ENCODE results near the gene ABHD4.

ABHD4 gene

DNA sequence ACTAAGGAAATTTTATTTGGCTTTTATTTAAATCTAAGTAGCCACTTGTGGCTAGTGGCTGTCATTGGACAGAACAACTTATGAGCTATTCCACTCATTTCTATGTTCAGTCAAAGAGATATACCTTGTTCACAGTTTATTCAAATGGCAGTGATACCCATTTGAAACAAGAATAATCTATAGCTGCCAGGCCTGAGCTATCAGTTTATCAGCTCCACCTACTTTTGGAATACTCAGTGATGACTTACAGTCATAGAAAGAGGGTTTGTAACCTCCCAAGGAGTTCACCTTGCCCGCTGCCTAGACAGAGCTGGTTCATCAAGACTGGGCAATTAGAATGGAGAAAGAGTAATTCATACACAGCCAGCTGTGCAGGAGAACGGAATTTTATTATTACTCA is 4.5 kb upstream of the ABHD4 start:
- H3K36me3 ChIP-seq (ENCODE audit: insufficient read depth, low read length): no peaks in the 10 kb centered on the region
- H3K4me3 ChIP-seq: no peak overlapping the region
- DNase-seq (ENCODE audit: low read depth, low spot score): no peak
- H3K9me3 ChIP-seq (ENCODE audit: low read depth, low read length): no peaks in the 10 kb centered on the region
- no peak for TF ChIP-seq FOXP2 (optimal IDR thresholded peaks at IDR 0.05; ENCODE audit: control extremely low read depth, extremely low read length, insufficient read depth)
- TF ChIP-seq POLR2AphosphoS5 (IDR thresholded peaks at IDR 0.05; ENCODE audit: borderline replicate concordance, low read depth, low read length): no peak
- TF ChIP-seq EZH2 (IDR thresholded peaks at IDR 0.05): no peak
- H3K27ac ChIP-seq: no peak overlapping the region
- H3K9ac ChIP-seq (ENCODE audit: insufficient read length): no peak overlapping the region

DNA sequence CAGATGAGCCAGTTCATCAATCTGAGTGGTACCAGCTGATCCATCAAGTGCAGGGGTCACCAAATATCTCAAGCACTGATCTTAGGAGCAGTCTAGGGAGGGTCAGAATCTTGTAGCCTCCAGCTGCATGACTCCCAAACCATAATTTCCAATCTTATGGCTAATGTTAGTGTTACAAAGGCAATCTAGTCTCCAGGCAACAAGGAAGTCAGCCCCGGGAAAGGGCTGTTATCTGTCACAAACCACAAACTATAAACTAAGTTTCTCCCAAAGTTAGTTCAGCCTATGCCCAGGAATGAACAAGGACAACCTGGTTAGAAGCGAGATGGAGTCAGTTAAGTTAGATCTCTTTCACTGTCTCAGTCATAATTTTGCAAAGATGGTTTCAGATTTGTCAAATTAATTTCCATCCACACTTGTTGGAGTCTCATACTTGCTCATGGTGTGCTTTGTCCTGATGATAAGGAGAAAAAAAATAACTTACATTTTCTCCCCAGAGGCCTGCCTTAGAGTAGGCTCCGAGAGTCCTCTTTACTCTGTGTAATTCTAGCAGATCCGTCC is 3.9 kb upstream of the ABHD4 start:
- no peak overlapping the region for H3K9ac ChIP-seq (ENCODE audit: insufficient read length)
- no peak overlapping the region for H3K27ac ChIP-seq
- H3K4me3 ChIP-seq: no peak overlapping the region
- TF ChIP-seq FOXP2 (optimal IDR thresholded peaks at IDR 0.05; ENCODE audit: control extremely low read depth, extremely low read length, insufficient read depth) (no peak), POLR2AphosphoS5 (IDR thresholded peaks at IDR 0.05; ENCODE audit: borderline replicate concordance, low read depth, low read length) (no peak), EZH2 (IDR thresholded peaks at IDR 0.05) (no peak)
- no peaks in the 10 kb centered on the region for H3K36me3 ChIP-seq (ENCODE audit: insufficient read depth, low read length)
- no peaks in the 10 kb centered on the region for H3K9me3 ChIP-seq (ENCODE audit: low read depth, low read length)
- no peak for DNase-seq (ENCODE audit: low read depth, low spot score)

DNA sequence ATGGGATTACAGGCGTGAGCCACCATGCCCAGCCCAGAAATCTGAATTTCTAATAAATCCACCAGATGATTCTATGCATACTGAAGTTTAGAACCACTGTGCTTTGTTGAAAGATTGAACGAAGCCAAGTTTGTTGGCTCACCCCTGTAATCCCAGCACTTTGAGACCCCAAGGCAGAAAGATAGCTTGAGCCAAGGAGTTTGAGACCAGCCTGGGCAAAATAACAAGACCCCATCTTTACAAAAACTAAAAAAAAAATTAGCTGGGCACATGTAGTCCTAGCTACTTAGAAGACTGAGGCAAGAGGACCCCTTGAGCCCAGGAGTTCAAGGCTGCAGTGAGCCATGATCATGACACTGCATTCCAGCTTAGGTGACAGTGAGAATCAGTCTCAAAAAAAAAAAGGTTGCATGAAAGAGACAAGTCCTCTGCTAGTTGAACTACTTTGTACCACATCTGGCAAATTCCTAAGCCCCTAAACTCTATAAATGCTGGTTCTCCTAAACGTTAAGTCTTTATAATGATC is 1.7 kb upstream of the ABHD4 start:
- H3K27ac ChIP-seq: no peak overlapping the region
- no peak overlapping the region for H3K9ac ChIP-seq (ENCODE audit: insufficient read length)
- no peak for DNase-seq (ENCODE audit: low read depth, low spot score)
- no peaks in the 10 kb centered on the region for H3K9me3 ChIP-seq (ENCODE audit: low read depth, low read length)
- no peak overlapping the region for H3K4me3 ChIP-seq
- TF ChIP-seq FOXP2 (optimal IDR thresholded peaks at IDR 0.05; ENCODE audit: control extremely low read depth, extremely low read length, insufficient read depth) (no peak), EZH2 (IDR thresholded peaks at IDR 0.05) (no peak), POLR2AphosphoS5 (IDR thresholded peaks at IDR 0.05; ENCODE audit: borderline replicate concordance, low read depth, low read length) (no peak)
- no peaks in the 10 kb centered on the region; the same call in 1 of the 2 replicates for H3K36me3 ChIP-seq (ENCODE audit: insufficient read depth, low read length)

DNA sequence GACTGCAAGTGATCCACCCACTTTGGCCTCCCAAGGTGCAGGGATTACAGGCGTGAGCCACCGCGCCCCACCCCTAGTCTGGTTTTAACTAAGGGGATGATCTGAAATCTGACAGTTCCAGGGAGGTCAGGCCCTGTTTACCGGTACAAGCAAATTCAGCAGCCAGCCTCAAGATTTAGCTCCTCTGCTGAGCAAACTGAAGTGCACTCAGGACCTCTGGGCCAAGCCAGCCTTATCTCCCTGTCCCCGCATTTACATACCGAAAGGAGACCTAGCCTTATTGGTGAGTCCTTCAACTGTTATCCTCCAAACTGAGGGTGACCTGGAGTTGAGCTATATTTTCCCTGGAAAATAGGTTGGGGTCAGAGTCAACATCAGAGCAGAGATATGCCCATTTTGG is 835 bp upstream of the ABHD4 start:
- TF ChIP-seq POLR2AphosphoS5 (IDR thresholded peaks at IDR 0.05; ENCODE audit: borderline replicate concordance, low read depth, low read length) (no peak), FOXP2 (optimal IDR thresholded peaks at IDR 0.05; ENCODE audit: control extremely low read depth, extremely low read length, insufficient read depth) (no peak), EZH2 (IDR thresholded peaks at IDR 0.05) (no peak)
- Histone ChIP-seq H3K4me3 (no peak overlapping the region), H3K36me3 (ENCODE audit: insufficient read depth, low read length) (peaks cover 5% of the 10 kb centered on the region; the same call in 1 of the 2 replicates), H3K27ac (no peak overlapping the region), H3K9me3 (ENCODE audit: low read depth, low read length) (no peaks in the 10 kb centered on the region), H3K9ac (ENCODE audit: insufficient read length) (no peak overlapping the region)
- DNase-seq (ENCODE audit: low read depth, low spot score): no peak

DNA sequence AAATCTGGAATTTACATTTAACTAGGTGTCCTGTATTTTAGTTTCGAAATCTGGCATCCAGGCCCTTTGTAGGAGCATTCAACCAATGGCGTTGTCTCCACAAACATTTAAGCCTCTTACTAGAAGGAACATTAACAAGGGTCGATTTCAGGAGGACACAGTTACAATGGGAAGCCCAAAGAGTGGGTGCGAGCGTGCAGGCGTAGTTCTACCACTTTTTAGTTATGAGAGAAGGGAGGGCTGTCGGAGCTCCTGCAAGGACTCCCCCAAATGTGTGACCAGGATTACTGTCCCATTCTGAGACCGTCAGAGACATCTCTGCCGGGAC is 365 bp upstream of the ABHD4 start:
- no peak overlapping the region for H3K27ac ChIP-seq
- no peaks in the 10 kb centered on the region for H3K9me3 ChIP-seq (ENCODE audit: low read depth, low read length)
- H3K4me3 ChIP-seq: peak overlapping the region; percentile 95
- H3K36me3 ChIP-seq (ENCODE audit: insufficient read depth, low read length): peaks cover 9% of the 10 kb centered on the region; the same call in 1 of the 2 replicates
- no peak for DNase-seq (ENCODE audit: low read depth, low spot score)
- TF ChIP-seq EZH2 (IDR thresholded peaks at IDR 0.05) (no peak), POLR2AphosphoS5 (IDR thresholded peaks at IDR 0.05; ENCODE audit: borderline replicate concordance, low read depth, low read length) (no peak), FOXP2 (optimal IDR thresholded peaks at IDR 0.05; ENCODE audit: control extremely low read depth, extremely low read length, insufficient read depth) (no peak)
- peak overlapping the region; percentile 85 for H3K9ac ChIP-seq (ENCODE audit: insufficient read length)

DNA sequence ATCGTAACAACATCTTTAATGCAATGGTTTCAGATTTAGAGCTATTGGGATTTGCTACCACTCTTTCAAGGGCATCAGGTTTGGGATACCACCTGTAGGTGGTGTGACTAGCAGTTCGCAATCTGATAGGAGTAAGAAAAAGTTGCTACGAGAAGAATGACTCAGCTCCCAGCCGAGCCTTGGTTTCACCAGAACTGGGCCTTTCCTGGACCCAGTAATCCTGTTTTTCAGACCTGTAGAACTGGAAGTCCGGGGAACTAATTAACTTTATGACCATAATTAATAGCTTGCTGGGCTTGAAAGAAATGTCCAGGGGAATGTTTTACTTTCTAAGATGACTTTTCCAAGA is 770 bp downstream of the ABHD4 start:
- DNase-seq (ENCODE audit: low read depth, low spot score): no peak
- Histone ChIP-seq H3K4me3 (peak overlapping the region; percentile 95), H3K9ac (ENCODE audit: insufficient read length) (peak overlapping the region; percentile 85), H3K36me3 (ENCODE audit: insufficient read depth, low read length) (peaks cover 14% of the 10 kb centered on the region; the same call in 1 of the 2 replicates), H3K9me3 (ENCODE audit: low read depth, low read length) (no peaks in the 10 kb centered on the region), H3K27ac (no peak overlapping the region)
- no peak for TF ChIP-seq POLR2AphosphoS5 (IDR thresholded peaks at IDR 0.05; ENCODE audit: borderline replicate concordance, low read depth, low read length)
- no peak for TF ChIP-seq FOXP2 (optimal IDR thresholded peaks at IDR 0.05; ENCODE audit: control extremely low read depth, extremely low read length, insufficient read depth)
- no peak for TF ChIP-seq EZH2 (IDR thresholded peaks at IDR 0.05)

DNA sequence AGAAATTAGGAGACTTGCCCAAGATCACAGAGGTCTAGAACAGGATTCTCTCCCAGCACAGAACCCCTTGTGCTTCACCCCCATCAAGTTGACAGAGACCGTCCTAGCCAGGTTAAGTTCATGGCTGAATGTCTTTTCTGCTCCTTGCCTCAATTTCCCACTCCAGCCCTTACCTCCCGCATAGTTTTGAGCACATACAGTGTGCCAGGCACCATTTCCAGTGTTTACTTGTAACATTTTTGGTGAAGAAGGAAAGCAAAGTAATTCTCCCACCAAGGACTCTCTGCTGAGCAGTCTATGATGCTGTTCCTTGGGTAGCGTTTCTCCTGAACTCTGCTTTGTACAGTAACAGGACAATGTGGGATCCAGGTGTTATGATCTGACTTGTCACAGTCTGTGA is 1.2 kb downstream of the ABHD4 start:
- Histone ChIP-seq H3K9ac (ENCODE audit: insufficient read length) (peak overlapping the region; percentile 85), H3K4me3 (peak overlapping the region; percentile 95), H3K27ac (no peak overlapping the region)

DNA sequence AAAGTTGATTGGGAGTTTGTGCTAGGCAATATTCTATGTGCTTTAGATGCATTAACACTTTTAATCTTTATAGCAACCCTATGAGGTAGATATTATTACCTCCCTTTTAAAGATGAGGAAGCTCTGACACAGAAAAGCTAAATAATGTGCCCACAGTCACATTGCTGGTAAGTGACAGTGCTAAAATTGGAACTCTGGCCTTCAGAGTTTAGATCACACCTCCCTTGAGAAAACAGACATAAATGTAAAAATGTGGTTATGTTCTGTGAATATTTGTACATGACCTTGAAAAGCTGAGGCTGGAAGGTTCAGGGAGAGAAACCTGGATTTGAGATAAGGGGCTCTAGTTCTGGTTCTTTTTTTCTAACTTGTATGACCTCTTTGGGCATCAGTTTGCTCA is 1.9 kb downstream of the ABHD4 start:
- TF ChIP-seq EZH2 (IDR thresholded peaks at IDR 0.05) (no peak), FOXP2 (optimal IDR thresholded peaks at IDR 0.05; ENCODE audit: control extremely low read depth, extremely low read length, insufficient read depth) (no peak), POLR2AphosphoS5 (IDR thresholded peaks at IDR 0.05; ENCODE audit: borderline replicate concordance, low read depth, low read length) (no peak)
- Histone ChIP-seq H3K9me3 (ENCODE audit: low read depth, low read length) (no peaks in the 10 kb centered on the region), H3K9ac (ENCODE audit: insufficient read length) (no peak overlapping the region), H3K36me3 (ENCODE audit: insufficient read depth, low read length) (peaks cover 18% of the 10 kb centered on the region; the same call in 1 of the 2 replicates), H3K4me3 (0 out of 2 replicates have a peak overlapping the region, but pooled peaks have one; percentile 3), H3K27ac (no peak overlapping the region)
- no peak for DNase-seq (ENCODE audit: low read depth, low spot score)

More for the DNA sequence above, 1.2 kb downstream of the ABHD4 start:
- TF ChIP-seq EZH2 (IDR thresholded peaks at IDR 0.05) (no peak), FOXP2 (optimal IDR thresholded peaks at IDR 0.05; ENCODE audit: control extremely low read depth, extremely low read length, insufficient read depth) (no peak), POLR2AphosphoS5 (IDR thresholded peaks at IDR 0.05; ENCODE audit: borderline replicate concordance, low read depth, low read length) (no peak)
- H3K36me3 ChIP-seq (ENCODE audit: insufficient read depth, low read length): peaks cover 14% of the 10 kb centered on the region; the same call in 1 of the 2 replicates
- no peak for DNase-seq (ENCODE audit: low read depth, low spot score)
- H3K9me3 ChIP-seq (ENCODE audit: low read depth, low read length): no peaks in the 10 kb centered on the region

DNA sequence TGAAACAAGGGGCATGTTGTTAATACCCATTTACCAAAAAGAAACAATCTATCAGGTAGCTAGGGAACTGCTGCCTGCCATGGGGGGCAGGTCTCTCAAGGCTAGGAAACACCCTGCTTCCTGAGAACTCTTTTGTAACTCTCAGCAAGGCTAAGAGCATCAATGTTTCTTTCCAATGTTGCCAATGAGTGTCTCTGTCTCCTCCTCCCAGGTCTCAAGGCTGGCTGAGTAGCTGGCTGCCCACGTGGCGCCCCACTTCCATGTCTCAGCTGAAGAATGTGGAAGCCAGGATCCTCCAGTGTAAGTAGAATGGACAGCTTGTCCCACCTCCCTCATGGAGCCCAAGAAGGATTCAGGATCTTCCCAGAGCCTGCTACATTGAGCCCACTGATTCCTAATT is 3.4 kb downstream of the ABHD4 start:
- Histone ChIP-seq H3K9ac (ENCODE audit: insufficient read length) (no peak overlapping the region), H3K4me3 (no peak overlapping the region), H3K36me3 (ENCODE audit: insufficient read depth, low read length) (peaks cover 23% of the 10 kb centered on the region; the same call in 1 of the 2 replicates), H3K9me3 (ENCODE audit: low read depth, low read length) (no peaks in the 10 kb centered on the region), H3K27ac (no peak overlapping the region)
- no peak for DNase-seq (ENCODE audit: low read depth, low spot score)
- TF ChIP-seq EZH2 (IDR thresholded peaks at IDR 0.05): no peak
- TF ChIP-seq POLR2AphosphoS5 (IDR thresholded peaks at IDR 0.05; ENCODE audit: borderline replicate concordance, low read depth, low read length): no peak
- no peak for TF ChIP-seq FOXP2 (optimal IDR thresholded peaks at IDR 0.05; ENCODE audit: control extremely low read depth, extremely low read length, insufficient read depth)
